ENCODE measurements around the gene ABCA2.

- TF ChIP-seq CTCF (conservative IDR thresholded peaks at IDR 0.05; ENCODE audit: low read length) (no peak), EZH2phosphoT487 (IDR thresholded peaks at IDR 0.05; ENCODE audit: borderline replicate concordance) (no peak)
Observed at GRCh38 chr9:137012694-137013570, 15.1 kb downstream of the ABCA2 start.
